A673 (cell line): Measurements from ENCODE around the gene IGF1R.

ENCODE experiments used
- CTCF ChIP-seq: fragments of 300-800, 200-600 bp; sonication (generic); conservative IDR thresholded peaks from 2 replicates; pipeline ENCODE4 v1.5.1; 2017; ENCODE audit warnings: low read depth, mild to moderate bottlenecking, antibody characterized with exemption, low read length, moderate library complexity, mixed read lengths
- EZH2 ChIP-seq: fragments of 200-600 bp; sonication (generic); IDR thresholded peaks from 2 replicates; pipeline ENCODE4 v1.6.1; 2017; ENCODE audit warnings: borderline replicate concordance, low read depth, mild to moderate bottlenecking, mixed read lengths, antibody characterized with exemption, low read length; ENCODE audit not compliant: poor library complexity, severe bottlenecking

GRCh38 chr15:98689431-98689861, 41.1 kb downstream of the IGF1R start:
- TF ChIP-seq CTCF (no peak), EZH2 (no peak)
